C4-2B (cell line): ENCODE results near the gene ANXA11.

Source experiments
- H3K27ac ChIP-seq: fragments of 450-650 bp; 2 replicates; pipeline ENCODE4 v1.5.1; 2017
- ZFX ChIP-seq: fragments of 450-650 bp; IDR thresholded peaks from 2 replicates; pipeline ENCODE4 v1.6.1; 2017
- TF ChIP-seq, protein P1 (sequence below): fragments of 450-650 bp; conservative IDR thresholded peaks from 2 replicates; pipeline ENCODE4 v1.5.1; 2017; ENCODE audit warnings: mild to moderate bottlenecking

ANXA11 gene

DNA sequence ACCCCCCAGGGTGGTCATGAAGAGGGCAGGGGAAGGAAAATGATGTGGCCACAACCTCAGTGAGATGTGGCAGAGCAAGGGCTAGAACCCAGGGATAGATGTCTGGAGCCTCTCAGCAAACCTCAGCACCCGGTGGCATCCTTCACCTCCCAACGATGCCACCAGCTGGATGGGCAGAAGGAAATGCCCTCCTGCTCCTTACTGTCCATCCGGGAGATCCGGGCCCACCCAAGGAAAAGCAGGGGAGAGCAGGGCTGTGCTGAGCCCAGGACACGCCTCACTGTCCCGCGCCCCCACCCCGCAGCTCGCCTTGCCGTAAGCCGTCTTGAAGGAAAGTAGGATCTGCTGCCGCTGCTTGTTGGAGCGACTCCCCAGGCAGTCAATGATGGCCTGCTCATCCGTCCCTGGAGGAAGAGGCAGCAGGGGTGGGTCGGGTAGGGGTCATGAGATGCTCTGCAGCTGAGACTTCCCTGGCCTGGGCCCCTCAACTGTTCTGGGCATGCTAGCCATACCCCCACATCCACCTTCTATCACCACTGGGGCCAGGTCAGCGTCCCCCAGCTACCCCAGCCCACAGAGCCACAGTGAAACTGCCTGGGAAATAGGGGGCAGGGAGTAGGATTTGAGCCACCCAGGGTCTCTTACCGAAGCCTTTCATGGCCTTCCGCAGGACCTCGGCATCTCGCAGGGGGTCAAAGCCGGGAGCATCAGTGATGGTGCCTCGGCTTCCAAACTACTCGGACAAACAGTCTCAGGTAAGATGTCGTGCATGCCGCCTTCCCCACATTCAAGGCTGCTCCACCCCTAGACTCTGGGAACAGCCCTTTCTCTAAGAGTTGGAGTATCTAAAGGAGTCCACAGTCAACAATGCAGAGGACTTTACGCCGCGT is 38.5 kb downstream of the ANXA11 start:
- no peak overlapping the region for H3K27ac ChIP-seq
- TF ChIP-seq ZFX: no peak
- TF ChIP-seq, protein P1, sequence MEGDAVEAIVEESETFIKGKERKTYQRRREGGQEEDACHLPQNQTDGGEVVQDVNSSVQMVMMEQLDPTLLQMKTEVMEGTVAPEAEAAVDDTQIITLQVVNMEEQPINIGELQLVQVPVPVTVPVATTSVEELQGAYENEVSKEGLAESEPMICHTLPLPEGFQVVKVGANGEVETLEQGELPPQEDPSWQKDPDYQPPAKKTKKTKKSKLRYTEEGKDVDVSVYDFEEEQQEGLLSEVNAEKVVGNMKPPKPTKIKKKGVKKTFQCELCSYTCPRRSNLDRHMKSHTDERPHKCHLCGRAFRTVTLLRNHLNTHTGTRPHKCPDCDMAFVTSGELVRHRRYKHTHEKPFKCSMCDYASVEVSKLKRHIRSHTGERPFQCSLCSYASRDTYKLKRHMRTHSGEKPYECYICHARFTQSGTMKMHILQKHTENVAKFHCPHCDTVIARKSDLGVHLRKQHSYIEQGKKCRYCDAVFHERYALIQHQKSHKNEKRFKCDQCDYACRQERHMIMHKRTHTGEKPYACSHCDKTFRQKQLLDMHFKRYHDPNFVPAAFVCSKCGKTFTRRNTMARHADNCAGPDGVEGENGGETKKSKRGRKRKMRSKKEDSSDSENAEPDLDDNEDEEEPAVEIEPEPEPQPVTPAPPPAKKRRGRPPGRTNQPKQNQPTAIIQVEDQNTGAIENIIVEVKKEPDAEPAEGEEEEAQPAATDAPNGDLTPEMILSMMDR: no peak

DNA sequence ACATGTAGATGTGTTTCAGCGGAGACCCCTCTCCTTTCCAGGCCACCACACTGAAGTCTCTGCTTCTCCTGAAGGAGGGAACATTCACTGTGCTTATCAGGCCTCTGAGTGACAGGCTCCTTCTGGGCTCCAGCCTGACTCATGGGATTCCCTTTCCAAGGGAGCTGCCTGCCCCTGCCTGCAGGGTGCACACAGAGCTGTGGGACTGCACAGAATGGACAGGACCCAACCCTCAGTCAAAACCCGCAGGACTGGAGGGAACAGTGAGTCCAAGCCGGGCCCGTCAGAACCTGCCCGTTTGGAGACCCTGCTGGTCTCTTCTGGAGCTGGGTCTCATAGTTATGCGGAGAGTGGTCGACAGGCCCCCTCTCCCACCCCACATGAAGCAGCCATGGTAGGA is 40.2 kb downstream of the ANXA11 start:
- no peak overlapping the region for H3K27ac ChIP-seq
- no peak for TF ChIP-seq ZFX
- TF ChIP-seq, protein P1: no peak

DNA sequence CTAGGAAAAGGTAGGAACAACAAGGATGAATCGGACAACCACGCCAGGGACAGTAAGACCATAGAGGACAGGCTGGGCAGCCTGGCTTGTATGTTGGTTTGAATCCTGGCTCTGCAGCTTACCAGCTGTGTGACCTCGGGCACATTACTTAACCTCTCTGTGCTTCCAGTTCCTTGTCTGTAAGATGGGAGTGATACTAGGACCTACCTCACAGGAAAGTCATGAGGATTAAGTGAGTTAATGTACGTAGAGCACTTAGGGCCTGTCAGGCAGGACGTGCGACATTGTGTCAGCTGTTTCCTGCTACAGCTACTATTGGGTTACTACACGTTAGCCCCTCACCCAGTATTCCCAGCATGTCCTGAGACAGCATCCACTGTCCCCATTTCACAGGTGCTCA is 40.7 kb downstream of the ANXA11 start:
- H3K27ac ChIP-seq: no peak overlapping the region
- no peak for TF ChIP-seq ZFX
- TF ChIP-seq, protein P1: no peak

DNA sequence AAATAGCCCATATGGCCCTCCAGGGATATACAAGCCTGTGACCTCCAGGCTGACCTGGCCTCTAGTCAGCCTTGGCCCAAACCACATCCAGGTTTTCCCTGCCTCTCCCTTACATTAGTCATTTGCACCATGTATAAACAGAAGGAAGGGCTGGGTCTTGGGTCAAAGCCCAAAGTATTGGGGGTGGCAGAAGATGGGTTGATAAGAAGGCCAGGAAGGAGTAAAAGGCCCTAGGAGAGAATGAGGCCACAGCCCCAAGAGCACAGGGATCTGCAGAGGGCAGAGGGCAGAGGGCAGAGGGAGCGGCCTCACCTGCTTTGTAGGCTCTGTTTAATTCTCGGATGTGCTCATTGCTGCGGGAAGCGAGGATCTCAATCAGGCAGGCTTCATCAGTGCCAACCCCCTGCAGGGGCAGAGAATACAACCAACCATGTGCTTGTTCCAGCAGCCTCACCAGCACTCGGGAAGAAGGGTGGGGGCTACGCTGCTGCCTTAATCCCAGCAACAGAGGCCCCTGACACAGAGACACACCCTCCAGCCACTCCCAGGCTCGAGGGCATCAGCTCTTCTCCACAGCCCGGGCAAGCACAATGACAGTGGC is 41.5 kb downstream of the ANXA11 start:
- H3K27ac ChIP-seq: no peak overlapping the region
- TF ChIP-seq ZFX: no peak
- TF ChIP-seq, protein P1: no peak

DNA sequence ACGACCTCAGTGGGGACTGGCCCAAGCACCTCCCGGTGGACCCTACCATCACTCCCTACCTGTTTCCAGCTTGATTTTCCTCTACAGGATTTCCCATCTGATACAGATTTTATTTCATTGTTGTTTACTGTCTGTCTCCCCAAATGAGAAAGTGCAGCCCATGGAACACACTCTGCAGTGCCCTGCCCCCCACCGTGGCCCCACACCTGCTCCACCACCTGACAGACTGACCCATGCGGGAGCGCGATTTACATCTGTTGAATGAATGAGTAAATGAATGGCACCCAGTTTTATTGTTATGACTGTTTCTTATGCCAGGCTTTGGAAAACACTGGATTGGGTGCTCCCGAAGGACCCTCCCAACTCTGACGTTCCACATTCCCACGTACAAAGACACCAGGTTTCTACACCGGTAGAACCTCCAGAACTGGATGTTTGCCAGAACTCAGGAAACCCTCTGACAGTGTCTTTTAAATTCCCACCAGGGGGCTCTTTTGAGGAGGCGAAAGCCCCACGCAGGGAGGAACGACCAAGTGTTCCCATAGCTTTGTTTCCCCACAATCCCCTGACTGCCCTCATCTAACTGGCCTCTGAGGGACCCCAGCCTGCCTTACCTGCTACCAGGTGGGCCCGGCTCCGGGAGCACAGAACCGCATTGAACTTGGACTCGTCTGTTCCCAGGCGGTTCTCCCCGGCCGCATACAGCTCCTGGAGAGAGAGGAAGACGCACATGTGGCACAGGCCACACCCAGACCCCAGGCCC is 43.8 kb downstream of the ANXA11 start:
- H3K27ac ChIP-seq: no peak overlapping the region
- TF ChIP-seq ZFX: no peak

DNA sequence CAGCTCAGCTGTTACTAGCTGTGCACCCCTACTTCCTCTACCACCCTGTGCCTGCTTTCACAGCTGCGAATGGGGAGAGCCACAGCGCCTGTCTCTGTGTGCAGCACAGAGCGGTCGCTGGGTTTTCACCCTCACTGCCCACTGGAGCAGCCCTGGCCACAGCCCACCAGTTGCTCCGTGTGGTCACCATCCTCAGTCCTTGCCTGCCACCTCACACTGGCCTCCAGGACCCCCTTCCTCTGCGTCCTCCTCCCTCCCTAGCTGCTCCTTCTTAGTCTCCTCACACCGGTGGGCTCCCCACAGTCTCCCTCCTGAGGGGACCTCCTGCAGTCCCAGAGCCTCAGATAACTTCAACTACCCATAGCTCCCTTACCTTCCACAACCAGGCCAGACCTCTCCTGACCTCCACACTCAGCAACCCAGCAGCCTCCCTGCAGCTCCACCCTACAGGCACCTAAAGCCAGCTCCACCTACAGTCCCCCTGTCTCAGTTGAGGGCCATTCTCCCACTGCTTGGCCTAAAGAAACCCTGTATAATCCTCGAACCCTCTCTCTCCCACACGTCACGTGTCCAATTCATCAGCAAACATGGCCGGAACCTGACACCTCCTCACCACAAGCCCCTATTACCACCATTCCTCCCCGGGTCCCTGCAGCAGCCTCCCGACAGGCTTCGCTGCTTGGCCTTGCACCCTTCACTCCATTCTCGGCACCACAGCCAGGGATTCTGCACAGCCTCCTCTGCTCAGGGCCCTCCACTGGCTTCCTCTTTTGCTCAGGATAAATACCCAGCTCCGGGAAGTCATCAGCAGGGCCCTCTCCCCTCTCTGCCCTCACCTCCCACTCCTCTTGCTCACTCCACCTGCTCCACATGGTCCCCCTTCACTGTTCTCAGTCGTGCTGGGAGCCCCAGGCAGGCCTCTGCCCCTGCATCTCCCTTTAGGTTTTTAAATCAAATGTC is 44.7 kb downstream of the ANXA11 start:
- no peak overlapping the region for H3K27ac ChIP-seq
- TF ChIP-seq, protein P1: no peak
- no peak for TF ChIP-seq ZFX
